Peyer's patch (tissue), 4 donors: ENCODE results near the gene S100A12. TPM values are rescaled to one million over a fixed set of nuclear protein-coding genes. Genes with fewer than 3 reads are reported as not detected.

Experiments
- DNase-seq, 3 donors: peaks; one replicate each; pipeline ENCODE4 v3.0.0-alpha.2; 2017 to 2019
- H3K27ac ChIP-seq, 4 donors: fragments of 200-600 bp; sonication (generic); one replicate each; pipeline ENCODE4 v1.5.1; 2016 to 2019
- H3K27me3 ChIP-seq, 2 donors: fragments of 200-600 bp; sonication (generic); one replicate each; pipeline ENCODE4 v1.5.1; 2019
- H3K36me3 ChIP-seq, 3 donors: fragments of 200-600 bp; sonication (generic); one replicate each; pipeline ENCODE4 v1.5.1; 2016 to 2019
- H3K4me1 ChIP-seq, 4 donors: fragments of 200-600 bp; sonication (generic); one replicate each; pipeline ENCODE4 v1.5.1; 2016 to 2019
- H3K4me3 ChIP-seq, 4 donors: fragments of 200-600 bp; sonication (generic); 1 replicate in 3 of 4; 2 replicates in 1 of 4; pipeline ENCODE4 v1.5.1; 2016 to 2019; ENCODE audit warnings: mild to moderate bottlenecking in 1 of 4
- H3K9me3 ChIP-seq, 4 donors: fragments of 200-600 bp; sonication (generic); one replicate each; pipeline ENCODE4 v1.5.1; 2016 to 2019; ENCODE audit warnings: mild to moderate bottlenecking in 1 of 4
- POLR2A ChIP-seq, 2 donors: fragments of 450-650 bp; IDR thresholded peaks; one replicate each; pipeline ENCODE4 v1.5.1; 2017; ENCODE audit warnings: antibody characterized with exemption in 2 of 2, mild to moderate bottlenecking in 2 of 2, moderate library complexity in 2 of 2
- total RNA-seq, 4 donors: library from RNA; depleted of rRNA; stranded (reverse); fragments of >200 nt; gene quantifications; one replicate each; pipeline ENCODE4 v1.1.0, GENCODE V29; 2016
- TF ChIP-seq, protein P1 (sequence below), 6 experiments: fragments of 450-650 bp in 4 of 6; fragments of 200-600 bp in 2 of 6; sonication (generic) in 1 of 6; IDR thresholded peaks; one replicate each; pipeline ENCODE4 v1.5.1; 2017 to 2019; ENCODE audit warnings: antibody characterized with exemption in 6 of 6, mild to moderate bottlenecking in 3 of 6, moderate library complexity in 1 of 6

S100A12 gene
- total RNA-seq, 4 donors from 2014 or later, result not detected

DNA sequence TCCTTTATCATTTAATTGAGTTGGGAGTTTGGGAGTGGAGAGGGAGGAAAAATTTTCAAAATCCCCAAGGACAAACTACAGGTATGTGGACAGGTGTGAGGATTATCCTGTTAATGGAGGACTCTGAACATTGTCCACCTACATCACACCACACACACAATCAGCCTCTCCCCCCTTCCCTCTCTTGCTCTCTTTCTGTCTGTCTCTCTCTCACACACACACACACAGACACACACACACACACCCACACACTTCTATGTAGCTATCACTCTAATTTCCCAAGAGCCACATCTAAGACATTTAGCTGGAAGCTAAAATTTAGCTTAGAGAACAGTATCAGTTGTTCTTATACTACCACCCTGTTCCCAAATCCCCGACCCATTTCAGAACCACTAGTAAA is 14.0 kb upstream of the S100A12 start:
- Histone ChIP-seq H3K36me3 (no peaks in the 10 kb centered on the region), H3K27ac (no peak overlapping the region), H3K4me1 (no peaks in the 10 kb centered on the region), H3K27me3 (no peaks in the 10 kb centered on the region), H3K9me3 (no peaks in the 10 kb centered on the region), H3K4me3 (no peak overlapping the region)
- TF ChIP-seq POLR2A (IDR thresholded peaks at IDR 0.05), result no peak
- TF ChIP-seq, protein P1, sequence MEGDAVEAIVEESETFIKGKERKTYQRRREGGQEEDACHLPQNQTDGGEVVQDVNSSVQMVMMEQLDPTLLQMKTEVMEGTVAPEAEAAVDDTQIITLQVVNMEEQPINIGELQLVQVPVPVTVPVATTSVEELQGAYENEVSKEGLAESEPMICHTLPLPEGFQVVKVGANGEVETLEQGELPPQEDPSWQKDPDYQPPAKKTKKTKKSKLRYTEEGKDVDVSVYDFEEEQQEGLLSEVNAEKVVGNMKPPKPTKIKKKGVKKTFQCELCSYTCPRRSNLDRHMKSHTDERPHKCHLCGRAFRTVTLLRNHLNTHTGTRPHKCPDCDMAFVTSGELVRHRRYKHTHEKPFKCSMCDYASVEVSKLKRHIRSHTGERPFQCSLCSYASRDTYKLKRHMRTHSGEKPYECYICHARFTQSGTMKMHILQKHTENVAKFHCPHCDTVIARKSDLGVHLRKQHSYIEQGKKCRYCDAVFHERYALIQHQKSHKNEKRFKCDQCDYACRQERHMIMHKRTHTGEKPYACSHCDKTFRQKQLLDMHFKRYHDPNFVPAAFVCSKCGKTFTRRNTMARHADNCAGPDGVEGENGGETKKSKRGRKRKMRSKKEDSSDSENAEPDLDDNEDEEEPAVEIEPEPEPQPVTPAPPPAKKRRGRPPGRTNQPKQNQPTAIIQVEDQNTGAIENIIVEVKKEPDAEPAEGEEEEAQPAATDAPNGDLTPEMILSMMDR (IDR thresholded peaks at IDR 0.05), result no peak
- DNase-seq, result no peak

DNA sequence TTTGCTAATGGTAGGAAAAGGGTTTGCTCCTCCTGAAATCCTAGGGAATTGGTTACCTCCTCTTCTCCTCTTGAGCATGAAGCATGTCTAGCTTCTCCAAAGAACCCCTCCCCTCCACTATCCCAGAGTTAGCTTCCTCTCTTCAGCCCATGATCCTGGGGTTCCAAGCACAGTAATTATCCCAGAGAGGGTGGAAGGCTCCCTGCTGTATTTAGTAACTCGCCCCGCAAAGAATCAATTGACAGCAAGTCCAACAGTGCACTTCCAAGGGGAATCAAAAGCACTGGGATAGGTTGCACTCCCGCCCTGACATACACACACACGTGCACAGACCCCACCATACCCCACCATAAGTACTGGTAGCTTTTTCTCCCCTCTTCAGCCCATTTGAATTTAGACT is 12.4 kb upstream of the S100A12 start:
- H3K9me3 ChIP-seq, result no peaks in the 10 kb centered on the region
- no peak overlapping the region for H3K27ac ChIP-seq
- TF ChIP-seq, protein P1 (IDR thresholded peaks at IDR 0.05), result no peak
- no peak for TF ChIP-seq POLR2A (IDR thresholded peaks at IDR 0.05)
- no peaks in the 10 kb centered on the region for H3K27me3 ChIP-seq
- H3K4me1 ChIP-seq, result no peaks in the 10 kb centered on the region
- H3K36me3 ChIP-seq, result no peaks in the 10 kb centered on the region
- no peak overlapping the region for H3K4me3 ChIP-seq
- DNase-seq, result no peak

DNA sequence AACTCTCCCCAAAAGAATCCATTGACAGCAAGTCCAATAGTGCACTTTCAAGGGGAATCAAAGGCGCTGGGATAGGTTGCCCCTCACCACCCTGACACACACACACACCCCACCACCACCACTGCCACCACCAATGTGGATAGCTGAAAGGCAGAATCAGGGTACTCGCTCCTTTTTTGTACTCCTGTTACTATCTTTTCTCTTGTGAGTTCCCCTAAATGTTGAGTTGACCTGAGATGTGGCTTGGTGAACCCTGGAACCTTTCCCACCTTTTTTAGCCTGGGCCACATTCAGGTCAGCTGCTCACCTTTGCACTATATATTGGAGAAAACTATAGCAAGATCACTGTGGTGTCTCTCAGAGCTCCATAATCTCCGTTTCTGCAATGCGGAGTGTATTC is 11.6 kb upstream of the S100A12 start:
- H3K4me3 ChIP-seq, result no peak overlapping the region
- H3K27ac ChIP-seq, result no peak overlapping the region
- TF ChIP-seq POLR2A (IDR thresholded peaks at IDR 0.05), result no peak
- TF ChIP-seq, protein P1 (IDR thresholded peaks at IDR 0.05), result no peak

DNA sequence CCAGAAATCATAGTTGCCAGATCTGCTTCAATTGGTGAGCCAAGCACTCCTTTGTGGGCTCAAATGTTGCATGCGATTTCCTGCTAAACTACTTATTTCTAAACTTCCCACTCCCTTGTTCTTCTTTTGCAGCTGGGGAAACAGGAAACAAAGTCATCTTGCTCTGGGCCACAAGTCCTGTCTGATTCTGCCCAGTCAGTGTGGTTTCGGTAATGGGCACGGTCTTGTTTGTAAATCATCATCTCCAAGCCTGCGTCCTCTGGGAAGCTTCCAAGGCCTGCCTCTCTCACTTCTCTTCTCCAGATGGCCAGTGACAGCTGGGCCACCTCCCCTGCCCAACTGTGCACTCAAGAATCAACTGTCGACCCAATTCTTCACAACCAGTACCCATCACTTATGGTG is 11.1 kb upstream of the S100A12 start:
- Histone ChIP-seq H3K9me3 (no peaks in the 10 kb centered on the region), H3K4me1 (no peaks in the 10 kb centered on the region), H3K27ac (no peak overlapping the region), H3K27me3 (no peaks in the 10 kb centered on the region), H3K4me3 (no peak overlapping the region), H3K36me3 (no peaks in the 10 kb centered on the region)
- peak in 1 of 3 donors; percentile 53 for DNase-seq
- TF ChIP-seq, protein P1 (IDR thresholded peaks at IDR 0.05), result no peak
- no peak for TF ChIP-seq POLR2A (IDR thresholded peaks at IDR 0.05)

More for the DNA sequence above, 11.6 kb upstream of the S100A12 start:
- Histone ChIP-seq H3K27me3 (no peaks in the 10 kb centered on the region), H3K36me3 (no peaks in the 10 kb centered on the region), H3K9me3 (no peaks in the 10 kb centered on the region), H3K4me1 (no peaks in the 10 kb centered on the region)
- DNase-seq, result no peak

DNA sequence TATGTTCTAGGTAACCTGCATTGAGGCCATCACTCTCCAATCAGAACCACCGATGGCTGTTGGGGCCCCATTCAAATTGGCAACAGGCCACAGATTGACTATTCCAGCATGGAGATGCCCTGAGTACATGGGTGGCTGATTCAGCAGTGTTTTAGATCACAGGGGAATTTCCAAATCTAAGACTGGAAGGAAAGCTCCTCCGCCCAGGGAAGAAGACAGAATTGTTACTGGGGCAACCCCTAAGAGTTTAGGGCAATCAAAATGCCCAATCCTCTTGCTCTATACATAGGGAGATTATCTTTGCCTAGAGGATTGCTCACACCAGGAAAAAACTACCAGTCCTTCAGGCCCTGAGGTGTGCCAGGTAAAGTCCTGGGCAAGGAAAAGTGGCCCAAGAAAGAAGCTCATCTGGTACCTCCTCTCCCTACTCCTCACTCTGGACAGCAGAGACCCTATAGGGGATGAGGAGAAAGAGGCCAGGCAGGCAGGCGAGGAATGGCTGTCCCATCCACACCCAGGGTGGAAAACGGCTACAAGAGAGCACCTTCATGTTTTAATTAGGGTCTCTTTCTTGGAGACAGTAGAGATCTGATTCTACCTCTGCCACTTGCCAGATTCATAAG is 9.6 kb upstream of the S100A12 start:
- no peak overlapping the region for H3K4me3 ChIP-seq
- no peaks in the 10 kb centered on the region for H3K9me3 ChIP-seq
- H3K4me1 ChIP-seq, result no peaks in the 10 kb centered on the region
- DNase-seq, result no peak
- H3K36me3 ChIP-seq, result no peaks in the 10 kb centered on the region
- TF ChIP-seq, protein P1 (IDR thresholded peaks at IDR 0.05), result no peak
- no peak for TF ChIP-seq POLR2A (IDR thresholded peaks at IDR 0.05)
- H3K27ac ChIP-seq, result no peak overlapping the region
- H3K27me3 ChIP-seq, result no peaks in the 10 kb centered on the region

DNA sequence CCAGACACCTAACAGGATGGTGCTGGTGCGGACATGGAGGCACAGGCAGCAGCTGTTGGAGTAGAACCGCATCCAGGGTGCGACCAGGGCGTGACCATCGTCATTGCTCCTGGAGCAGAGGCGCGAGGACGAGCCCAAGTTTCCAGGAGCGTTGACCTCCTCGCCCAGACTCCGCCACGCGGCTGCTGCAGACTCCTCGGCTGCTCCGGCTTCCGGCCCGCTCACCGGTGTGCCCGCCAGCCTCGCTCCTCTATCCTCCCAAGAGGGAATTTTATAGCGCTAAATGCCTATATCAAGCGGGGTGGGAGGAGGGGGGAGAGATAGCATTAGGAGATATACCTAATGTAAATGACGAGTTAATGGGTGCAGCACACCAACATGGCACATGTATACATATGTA is 5.3 kb upstream of the S100A12 start:
- no peak for TF ChIP-seq POLR2A (IDR thresholded peaks at IDR 0.05)
- H3K27me3 ChIP-seq, result no peaks in the 10 kb centered on the region
- H3K9me3 ChIP-seq, result no peaks in the 10 kb centered on the region
- no peak overlapping the region for H3K27ac ChIP-seq
- H3K36me3 ChIP-seq, result no peaks in the 10 kb centered on the region
- no peak overlapping the region for H3K4me3 ChIP-seq
- no peaks in the 10 kb centered on the region for H3K4me1 ChIP-seq
- no peak for DNase-seq
